Loucy (cell line): ENCODE measurements around the gene FBRSL1.

Source experiments
- H2AFZ ChIP-seq: fragments of 200-600 bp; sonication (generic); 2 replicates; pipeline ENCODE4 v1.6.0; 2016; ENCODE audit warnings: antibody characterized with exemption, mild to moderate bottlenecking, low read length, moderate library complexity
- H3F3A ChIP-seq: fragments of 200-600 bp; 2 replicates; pipeline ENCODE4 v1.6.0; 2016; ENCODE audit warnings: antibody characterized with exemption, low read depth, mild to moderate bottlenecking
- H3K27me3 ChIP-seq: fragments of 200-600 bp; sonication (generic); 2 replicates; pipeline ENCODE4 v1.6.1; 2014; ENCODE audit warnings: low read length, mild to moderate bottlenecking; ENCODE audit not compliant: insufficient read depth, poor library complexity, severe bottlenecking
- H3K36me3 ChIP-seq: fragments of 200-600 bp; sonication (generic); 2 replicates; pipeline ENCODE4 v1.6.1; 2016; ENCODE audit warnings: low read length; ENCODE audit not compliant: insufficient read depth
- H3K4me1 ChIP-seq: fragments of 200-600 bp; sonication (generic); 2 replicates; pipeline ENCODE4 v1.5.1; 2014; ENCODE audit warnings: low read length, mild to moderate bottlenecking; ENCODE audit not compliant: insufficient read depth, poor library complexity, severe bottlenecking
- H3K4me2 ChIP-seq: fragments of 200-600 bp; sonication (generic); 2 replicates; pipeline ENCODE4 v1.6.0; 2014; ENCODE audit warnings: antibody characterized with exemption, low read length, low read depth, mild to moderate bottlenecking; ENCODE audit not compliant: poor library complexity, severe bottlenecking
- H3K4me3 ChIP-seq: fragments of 200-600 bp; sonication (generic); 2 replicates; pipeline ENCODE4 v1.5.1; 2014; ENCODE audit warnings: low read length, mild to moderate bottlenecking, mixed read lengths; ENCODE audit not compliant: poor library complexity, severe bottlenecking
- H3K79me2 ChIP-seq: fragments of 200-600 bp; sonication (generic); 2 replicates; pipeline ENCODE4 v1.6.1; 2014; ENCODE audit warnings: low read length; ENCODE audit not compliant: insufficient read depth
- H3K9ac ChIP-seq: fragments of 200-600 bp; sonication (generic); 2 replicates; pipeline ENCODE4 v1.6.0; 2014; ENCODE audit warnings: mild to moderate bottlenecking, low read depth, low read length, moderate library complexity; ENCODE audit not compliant: poor library complexity, severe bottlenecking
- H3K9me2 ChIP-seq: fragments of 200-600 bp; sonication (generic); replicated peaks from 2 replicates; pipeline ENCODE4 v1.6.1; 2016; ENCODE audit warnings: low read depth, low read length, mixed read lengths
- H3K9me3 ChIP-seq: fragments of 200-600 bp; sonication (generic); 2 replicates; pipeline ENCODE4 v1.6.1; 2014; ENCODE audit warnings: mild to moderate bottlenecking, antibody characterized with exemption, low read length, low read depth; ENCODE audit not compliant: insufficient read depth
- H4K20me1 ChIP-seq: fragments of 200-600 bp; sonication (generic); 2 replicates; pipeline ENCODE4 v1.6.0; 2014; ENCODE audit warnings: antibody characterized with exemption, low read length, mild to moderate bottlenecking; ENCODE audit not compliant: insufficient read depth, poor library complexity, severe bottlenecking
- EZH2phosphoT487 ChIP-seq: fragments of 200-600 bp; IDR thresholded peaks from 2 replicates; pipeline ENCODE4 v1.6.1; 2018; ENCODE audit warnings: antibody characterized with exemption, mild to moderate bottlenecking, moderate library complexity, borderline replicate concordance
- TF ChIP-seq, protein P1 (sequence below): fragments of 200-600 bp; sonication (generic); conservative IDR thresholded peaks from 2 replicates; pipeline ENCODE4 v1.5.1; 2014; ENCODE audit warnings: mild to moderate bottlenecking, antibody characterized with exemption, low read length

The FBRSL1 gene

DNA sequence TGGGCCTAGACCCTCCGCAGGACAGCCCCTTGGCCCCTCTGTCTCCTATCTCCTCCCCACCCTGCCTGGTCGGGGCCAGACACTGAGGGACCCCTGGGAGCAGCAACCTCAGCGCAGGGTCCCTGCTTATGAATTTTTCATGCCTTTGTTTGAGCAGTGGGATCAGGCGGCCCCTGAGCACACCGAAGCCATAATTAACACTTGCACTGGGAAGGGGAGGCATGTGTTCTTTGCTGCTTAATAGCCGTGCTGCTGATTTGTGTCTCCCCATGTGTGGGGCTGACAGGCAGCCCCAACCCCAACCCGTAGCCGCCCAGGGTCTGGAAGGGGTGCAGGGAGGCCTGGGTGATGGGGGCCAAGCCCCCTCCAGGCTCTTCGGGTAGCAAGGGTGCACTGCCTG, 52.7 kb downstream of the FBRSL1 start:
- Histone ChIP-seq H3K4me2 (no peak overlapping the region), H3K9me2 (no peaks in the 10 kb centered on the region), H3K9ac (no peak overlapping the region), H4K20me1 (no peaks in the 10 kb centered on the region), H3K4me3 (no peak overlapping the region), H2AFZ (no peak overlapping the region), H3K79me2 (no peaks in the 10 kb centered on the region), H3K36me3 (no peaks in the 10 kb centered on the region), H3K27me3 (no peaks in the 10 kb centered on the region), H3K9me3 (no peaks in the 10 kb centered on the region), H3K4me1 (peaks cover 14% of the 10 kb centered on the region), H3F3A (no peaks in the 10 kb centered on the region)
- TF ChIP-seq, protein P1, sequence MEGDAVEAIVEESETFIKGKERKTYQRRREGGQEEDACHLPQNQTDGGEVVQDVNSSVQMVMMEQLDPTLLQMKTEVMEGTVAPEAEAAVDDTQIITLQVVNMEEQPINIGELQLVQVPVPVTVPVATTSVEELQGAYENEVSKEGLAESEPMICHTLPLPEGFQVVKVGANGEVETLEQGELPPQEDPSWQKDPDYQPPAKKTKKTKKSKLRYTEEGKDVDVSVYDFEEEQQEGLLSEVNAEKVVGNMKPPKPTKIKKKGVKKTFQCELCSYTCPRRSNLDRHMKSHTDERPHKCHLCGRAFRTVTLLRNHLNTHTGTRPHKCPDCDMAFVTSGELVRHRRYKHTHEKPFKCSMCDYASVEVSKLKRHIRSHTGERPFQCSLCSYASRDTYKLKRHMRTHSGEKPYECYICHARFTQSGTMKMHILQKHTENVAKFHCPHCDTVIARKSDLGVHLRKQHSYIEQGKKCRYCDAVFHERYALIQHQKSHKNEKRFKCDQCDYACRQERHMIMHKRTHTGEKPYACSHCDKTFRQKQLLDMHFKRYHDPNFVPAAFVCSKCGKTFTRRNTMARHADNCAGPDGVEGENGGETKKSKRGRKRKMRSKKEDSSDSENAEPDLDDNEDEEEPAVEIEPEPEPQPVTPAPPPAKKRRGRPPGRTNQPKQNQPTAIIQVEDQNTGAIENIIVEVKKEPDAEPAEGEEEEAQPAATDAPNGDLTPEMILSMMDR: no peak
- TF ChIP-seq EZH2phosphoT487: no peak

DNA sequence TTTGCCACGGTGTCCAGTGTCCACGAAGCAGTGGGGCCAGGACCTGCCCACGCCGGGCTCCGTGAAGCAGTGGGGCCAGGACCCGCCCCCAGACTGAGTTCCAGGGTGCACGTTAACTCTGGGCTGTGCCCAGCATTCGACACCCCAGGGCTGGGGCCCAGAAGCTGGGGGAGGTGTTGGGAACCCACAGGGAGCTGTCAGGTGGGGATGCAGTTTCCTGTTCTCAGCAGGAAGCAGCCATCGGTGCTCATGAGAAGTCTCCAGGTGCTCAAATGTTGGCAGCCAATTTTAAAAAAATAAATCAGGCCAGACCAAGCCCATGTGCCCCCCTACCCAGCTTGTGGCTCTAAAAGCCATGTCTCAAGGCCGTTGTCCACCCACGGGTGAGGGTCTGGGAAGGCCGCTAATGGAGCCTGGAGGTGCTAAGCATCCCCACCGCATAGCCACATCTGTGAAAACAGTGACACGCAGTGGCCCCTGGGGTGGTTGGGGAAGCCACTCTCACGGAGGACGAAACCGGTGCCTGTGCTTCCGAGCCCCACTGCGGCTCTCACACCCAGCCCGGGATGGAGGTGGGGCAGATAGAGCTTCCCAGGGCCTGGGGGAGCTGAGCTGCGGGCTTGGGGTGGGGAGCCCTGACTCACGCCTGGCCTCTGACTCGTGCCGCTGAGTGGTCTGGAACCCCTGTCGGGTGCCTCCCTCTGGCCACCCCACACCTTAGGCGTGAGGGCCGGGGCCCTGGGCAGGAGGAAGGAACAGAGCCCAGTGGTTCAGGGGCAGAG, 53.5 kb downstream of the FBRSL1 start:
- no peak overlapping the region for H3K4me2 ChIP-seq
- H4K20me1 ChIP-seq: no peaks in the 10 kb centered on the region
- H3K9me2 ChIP-seq: no peaks in the 10 kb centered on the region
- no peak overlapping the region for H3K4me3 ChIP-seq
- no peaks in the 10 kb centered on the region for H3K36me3 ChIP-seq
- H3K4me1 ChIP-seq: peaks cover 14% of the 10 kb centered on the region
- no peak overlapping the region for H3K9ac ChIP-seq
- no peaks in the 10 kb centered on the region for H3K27me3 ChIP-seq
- H3K79me2 ChIP-seq: no peaks in the 10 kb centered on the region
- TF ChIP-seq EZH2phosphoT487: no peak
- TF ChIP-seq, protein P1: no peak
- H2AFZ ChIP-seq: no peak overlapping the region
- H3F3A ChIP-seq: no peaks in the 10 kb centered on the region
- no peaks in the 10 kb centered on the region for H3K9me3 ChIP-seq

DNA sequence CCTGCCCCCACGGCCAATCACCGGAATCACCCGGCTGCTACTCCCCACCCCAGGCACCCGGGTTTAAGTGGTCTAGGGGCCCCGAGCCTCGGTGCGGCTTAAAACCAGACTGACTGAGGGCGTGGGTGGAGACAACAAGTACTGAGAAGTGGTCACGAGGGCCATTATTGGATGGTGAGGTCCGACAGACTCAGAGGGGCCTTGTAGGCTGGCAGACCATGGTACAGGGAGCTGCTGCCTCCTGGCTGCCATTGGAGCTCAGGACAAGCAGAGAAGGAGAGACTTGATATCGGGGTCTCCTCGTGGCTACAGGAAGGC, 54.1 kb downstream of the FBRSL1 start:
- H4K20me1 ChIP-seq: no peaks in the 10 kb centered on the region
- no peak overlapping the region for H3K4me2 ChIP-seq
- no peak for TF ChIP-seq EZH2phosphoT487
- TF ChIP-seq, protein P1: no peak
- no peaks in the 10 kb centered on the region for H3K27me3 ChIP-seq
- H2AFZ ChIP-seq: no peak overlapping the region
- no peaks in the 10 kb centered on the region for H3K9me2 ChIP-seq
- H3K9me3 ChIP-seq: no peaks in the 10 kb centered on the region
- H3F3A ChIP-seq: no peaks in the 10 kb centered on the region
- H3K79me2 ChIP-seq: no peaks in the 10 kb centered on the region
- no peak overlapping the region for H3K9ac ChIP-seq
- H3K36me3 ChIP-seq: no peaks in the 10 kb centered on the region
- H3K4me1 ChIP-seq: peaks cover 14% of the 10 kb centered on the region
- no peak overlapping the region for H3K4me3 ChIP-seq
